ENCODE measurements around the gene GATA5.

The GATA5 gene

DNA sequence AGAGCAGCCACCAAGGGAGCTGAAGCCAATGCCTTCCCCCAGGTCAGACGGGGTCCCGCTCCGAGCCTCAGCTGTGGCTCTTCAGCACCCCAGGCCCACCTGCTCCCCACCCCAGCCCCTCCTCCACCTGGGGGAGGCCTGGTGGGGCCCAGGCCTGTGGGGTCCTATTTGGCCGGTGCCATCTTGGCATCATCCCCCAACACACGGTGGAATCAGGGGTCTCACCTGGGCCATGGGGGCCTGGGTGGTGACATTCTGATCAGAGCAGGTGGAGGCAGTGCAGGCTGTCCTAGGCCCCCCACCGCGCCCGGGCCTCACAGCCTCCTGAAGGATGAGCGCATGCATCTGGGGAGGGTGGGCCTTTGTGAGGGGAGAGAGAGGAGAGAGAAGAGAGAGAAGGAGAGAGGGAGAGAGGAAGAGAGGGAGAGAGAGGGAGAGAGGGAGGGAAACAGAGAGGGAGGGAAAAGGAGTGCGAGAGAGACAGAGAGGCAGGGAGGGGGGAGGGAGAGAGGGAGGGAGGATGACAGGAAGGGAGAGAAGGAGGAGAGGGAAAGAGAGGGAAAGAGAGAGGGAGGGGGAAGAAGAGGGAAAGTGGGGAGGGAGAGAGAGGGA lies 24.5 kb downstream of the GATA5 start:
- DNase-seq, result no peak

DNA sequence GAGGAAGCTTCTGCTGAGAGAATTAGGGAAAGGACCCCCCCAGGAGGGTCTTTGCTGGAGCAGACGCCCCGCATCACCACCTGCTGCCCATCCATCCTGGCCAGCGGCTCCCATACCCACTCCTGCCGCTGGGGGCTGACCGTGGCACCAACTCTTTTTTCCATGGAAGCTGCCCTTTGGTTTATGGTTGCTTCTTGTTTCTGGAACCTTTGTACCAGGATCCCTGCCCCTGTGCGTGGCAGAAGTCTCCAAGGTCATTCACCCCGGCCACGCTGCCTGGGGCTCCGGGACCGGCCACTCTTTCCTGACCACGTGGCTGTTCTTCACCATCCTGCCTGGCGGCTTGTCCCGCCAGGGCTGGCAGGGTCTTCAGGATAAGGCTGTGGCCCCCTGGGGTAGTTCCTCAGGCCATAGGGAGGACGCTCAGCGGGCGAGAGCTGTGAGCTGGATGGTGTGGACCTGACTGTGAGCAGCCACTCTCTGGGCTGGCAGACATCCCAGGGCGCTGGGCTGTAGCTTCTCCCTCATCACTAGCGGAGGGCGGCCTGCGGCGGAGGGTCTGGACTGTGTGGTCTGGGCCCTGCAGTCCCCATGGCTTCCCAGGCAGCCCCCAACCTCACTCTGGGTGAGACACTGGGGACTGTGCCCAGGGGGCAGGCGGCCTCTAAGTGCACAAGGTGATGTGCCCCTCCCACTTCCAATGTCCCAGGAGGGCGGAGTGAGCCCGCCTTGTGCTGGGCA lies 25.7 kb downstream of the GATA5 start:
- DNase-seq, result no peak

DNA sequence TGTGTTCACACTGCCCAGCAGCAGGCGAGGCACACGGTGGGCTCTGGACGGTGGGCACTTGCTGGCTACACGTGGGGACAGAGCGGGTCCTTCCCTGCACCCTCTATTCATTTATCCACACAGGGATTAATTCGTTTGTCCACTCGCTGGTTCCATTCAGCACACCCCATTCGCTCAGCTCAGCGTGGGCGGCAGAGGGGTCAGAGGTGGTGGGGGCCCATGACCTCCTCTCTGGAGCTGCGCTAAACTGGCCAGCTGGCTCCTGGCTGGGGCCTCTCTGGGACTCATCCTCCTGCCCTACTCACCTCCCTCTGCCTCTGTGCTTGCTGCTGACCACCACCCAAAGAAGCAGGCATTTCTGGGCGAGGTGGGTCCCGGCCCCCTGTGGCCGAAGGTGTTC lies 27.0 kb downstream of the GATA5 start:
- DNase-seq, result no peak

DNA sequence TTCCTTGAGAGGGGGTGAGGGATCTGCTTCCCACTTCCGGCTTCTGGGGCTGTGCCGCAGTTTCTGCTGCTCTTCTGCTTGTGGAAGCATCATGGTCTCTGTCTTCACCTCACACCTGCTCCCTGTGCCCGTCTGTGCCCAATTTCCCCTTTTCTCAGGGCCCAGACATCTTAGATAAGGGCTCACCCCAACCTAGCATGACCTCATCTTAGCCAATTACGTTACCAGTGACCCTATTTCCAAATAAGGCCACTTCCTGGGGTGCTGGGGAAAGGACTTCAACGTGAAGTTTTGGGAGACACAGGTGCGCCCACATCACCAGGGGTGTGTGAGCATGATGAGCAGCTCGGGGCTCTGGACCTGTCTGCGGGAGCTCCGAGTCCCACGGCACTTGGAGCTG lies 27.8 kb downstream of the GATA5 start:
- DNase-seq, result no peak

DNA sequence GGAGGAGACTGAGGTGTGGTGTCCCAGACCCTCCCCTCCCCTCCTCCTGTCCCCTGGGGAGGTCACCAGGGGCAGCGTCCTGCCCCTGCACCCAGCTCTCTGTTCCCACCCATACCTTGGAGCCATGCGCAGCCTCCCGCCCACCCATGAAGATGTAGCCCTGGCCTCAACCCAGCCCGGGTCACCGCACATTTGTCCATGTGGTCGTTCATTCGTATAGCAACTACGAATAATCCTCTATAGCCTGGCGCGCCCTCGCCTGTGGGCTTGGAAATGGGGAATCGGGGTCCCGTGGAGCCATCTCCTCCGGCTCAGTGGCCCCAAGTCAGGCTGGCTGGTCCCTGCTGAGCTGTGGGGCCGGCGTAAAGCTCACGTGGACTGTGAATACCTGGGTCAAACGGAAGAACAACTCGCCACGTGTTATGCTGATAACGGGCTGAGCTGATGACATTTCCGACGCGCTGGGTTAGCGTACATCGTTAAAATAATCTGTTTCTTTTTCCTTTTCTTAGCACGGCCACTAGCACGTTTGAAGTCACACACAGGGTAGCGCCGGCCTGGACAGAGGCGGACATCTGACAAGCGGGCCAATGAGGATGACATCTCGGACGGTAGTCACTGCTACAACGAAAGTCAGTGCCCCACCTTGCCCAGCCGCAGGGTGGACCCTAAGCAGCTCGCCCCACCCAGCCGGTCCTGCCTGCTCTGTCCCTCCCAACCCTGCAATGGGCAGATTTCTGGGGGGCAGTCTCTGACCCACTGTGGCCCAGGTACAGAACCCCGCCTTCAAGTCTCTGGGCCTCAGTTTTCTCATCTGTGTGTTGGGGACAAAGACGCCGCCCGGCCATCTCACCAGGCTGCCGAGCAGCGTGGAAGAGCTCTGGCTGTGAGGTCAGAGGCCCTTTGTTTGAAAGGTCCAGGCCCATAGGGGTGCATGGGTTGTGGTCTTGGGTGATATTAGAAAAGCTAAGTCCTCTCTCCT lies 28.6 kb downstream of the GATA5 start:
- no peak for DNase-seq

DNA sequence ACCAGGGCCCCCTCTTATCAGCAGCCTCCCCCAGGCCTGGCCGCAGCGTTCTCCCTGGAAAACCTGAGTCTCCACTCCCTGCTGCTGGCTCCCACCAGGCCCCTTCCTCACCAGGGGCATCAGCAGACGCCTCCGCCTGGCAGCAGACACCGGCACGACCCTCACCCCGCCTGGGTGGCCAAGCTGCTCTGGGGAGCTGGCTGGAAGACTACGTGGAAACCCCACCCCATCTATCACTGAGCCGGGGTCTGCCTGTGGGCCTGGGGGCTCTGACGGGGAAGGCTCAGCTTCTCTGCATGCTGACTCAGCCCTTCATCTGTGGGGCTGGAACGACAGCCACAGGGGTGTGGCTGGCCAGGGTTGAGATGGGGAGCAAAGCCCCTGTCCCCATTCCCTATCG lies 29.3 kb downstream of the GATA5 start:
- no peak for DNase-seq

DNA sequence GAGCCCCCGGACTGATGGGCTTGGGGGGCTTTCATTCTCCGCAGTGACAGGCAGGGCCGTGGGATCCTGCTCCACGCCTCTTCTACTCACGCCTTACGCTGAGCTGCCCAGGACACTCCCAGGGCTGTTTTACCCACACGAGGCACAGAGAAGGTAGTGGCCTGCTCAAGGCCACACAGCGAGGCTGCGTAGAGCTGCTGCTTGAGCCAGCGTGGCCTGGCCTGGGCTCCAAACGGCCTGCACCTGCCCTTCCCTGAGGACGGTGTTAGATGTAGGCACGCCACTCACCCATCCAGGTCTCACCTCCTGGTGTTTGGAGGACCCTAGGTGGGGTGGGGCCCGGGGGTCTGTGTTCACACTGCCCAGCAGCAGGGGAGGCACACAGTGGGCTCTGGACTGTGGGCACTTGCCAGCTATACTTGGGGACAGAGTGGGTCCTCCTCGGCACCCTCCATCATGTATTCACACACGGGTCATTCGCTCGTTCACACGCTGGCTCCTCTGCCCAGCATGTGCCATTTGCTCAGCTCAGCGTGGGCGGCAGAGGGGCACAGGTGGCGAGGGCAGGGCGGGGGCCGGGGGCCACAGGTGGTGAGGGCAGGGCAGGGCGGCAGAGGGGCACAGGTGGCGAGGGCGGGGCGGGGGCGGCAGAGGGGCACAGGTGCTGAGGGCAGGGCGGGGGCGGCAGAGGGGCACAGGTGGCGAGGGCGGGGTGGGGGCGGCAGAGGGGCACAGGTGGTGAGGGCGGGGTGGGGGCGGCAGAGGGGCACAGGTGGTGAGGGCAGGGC lies 30.0 kb downstream of the GATA5 start:
- no peak for DNase-seq

DNA sequence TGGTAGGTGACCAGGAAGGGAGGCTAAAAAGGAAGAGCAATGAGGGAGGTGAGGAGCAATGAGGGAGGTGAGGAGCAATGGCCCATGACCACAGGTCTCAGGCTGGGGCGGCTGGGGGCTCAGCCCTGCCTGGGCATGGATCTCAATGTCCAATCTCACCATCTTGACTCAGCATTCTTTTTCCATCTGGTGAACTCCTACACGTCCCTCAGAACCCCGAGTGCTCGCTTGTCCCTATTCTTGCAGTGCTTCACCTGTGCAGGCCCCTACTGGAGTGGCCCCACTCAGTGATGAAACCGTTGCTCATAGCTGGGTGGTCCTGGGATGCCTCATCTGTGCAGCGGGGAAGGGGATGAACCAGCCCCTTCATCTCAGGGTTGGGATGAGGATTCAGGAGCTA lies 31.5 kb downstream of the GATA5 start:
- no peak for DNase-seq

DNA sequence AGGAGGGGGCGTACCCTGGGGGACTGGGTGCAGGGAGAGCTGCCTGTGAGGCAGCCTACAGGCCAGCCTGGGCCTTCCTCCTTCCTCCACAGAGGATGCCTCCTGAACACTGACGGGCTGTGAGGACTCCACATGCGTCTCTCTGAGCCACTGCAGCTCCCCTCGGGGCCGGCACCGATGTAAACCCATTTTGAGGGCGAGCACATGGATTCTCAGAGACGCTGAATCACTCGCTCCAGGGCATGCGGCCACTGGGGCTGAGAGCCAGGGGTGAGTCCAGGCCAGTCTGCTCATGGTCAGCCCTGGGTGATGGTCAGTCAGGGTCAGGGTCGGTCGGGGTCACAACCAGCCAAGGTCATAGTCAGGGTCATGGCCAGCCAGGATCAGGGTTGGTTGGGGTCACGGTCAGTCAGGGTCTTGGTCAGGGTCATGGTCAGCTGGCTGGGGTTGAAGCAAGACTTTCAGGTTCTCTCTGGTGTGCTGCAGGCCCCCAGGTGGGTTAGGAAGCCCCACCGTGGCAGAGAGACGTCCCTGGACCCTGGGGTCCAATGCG lies 33.7 kb downstream of the GATA5 start:
- DNase-seq, result no peak

DNA sequence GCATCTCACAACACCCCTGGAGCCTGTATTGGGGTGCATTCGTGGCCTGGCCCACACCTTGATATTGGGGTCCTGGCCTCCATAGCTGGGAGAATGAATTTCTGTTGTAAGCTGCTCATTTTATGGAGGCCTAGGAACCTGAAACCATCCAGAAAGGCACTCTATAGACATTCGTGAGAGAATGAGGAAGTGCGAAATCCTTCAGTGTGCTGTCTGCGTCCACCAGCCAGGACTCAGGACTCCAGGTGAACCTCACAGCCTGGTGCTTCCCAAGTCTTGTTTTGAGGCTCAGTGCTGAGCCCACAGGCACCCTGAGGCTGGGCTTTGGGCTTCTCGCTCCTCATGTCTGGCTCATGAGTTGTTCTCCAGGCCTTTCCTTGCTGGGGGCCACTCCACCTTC lies 36.6 kb downstream of the GATA5 start:
- no peak for DNase-seq

DNA sequence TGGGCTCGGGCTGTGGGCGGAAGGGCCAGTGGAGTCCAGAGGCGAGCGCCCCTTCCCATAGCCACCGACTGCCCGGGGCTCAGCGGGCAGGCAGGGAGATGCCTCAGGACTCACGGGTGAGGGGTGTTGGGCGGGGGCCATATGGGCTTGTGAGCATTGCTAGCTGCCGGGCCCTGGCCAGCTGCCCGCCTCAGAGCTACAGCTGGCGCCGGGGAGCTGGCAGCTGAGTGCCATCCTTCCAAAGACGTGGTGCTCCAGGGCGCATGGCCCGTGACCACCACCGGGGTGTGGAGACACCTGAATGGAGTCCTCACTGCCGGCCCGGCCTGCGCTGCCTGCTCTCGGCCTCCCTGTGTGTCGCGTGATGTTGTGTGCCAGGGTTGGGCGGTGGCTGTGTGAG lies 37.9 kb downstream of the GATA5 start:
- no peak for DNase-seq

DNA sequence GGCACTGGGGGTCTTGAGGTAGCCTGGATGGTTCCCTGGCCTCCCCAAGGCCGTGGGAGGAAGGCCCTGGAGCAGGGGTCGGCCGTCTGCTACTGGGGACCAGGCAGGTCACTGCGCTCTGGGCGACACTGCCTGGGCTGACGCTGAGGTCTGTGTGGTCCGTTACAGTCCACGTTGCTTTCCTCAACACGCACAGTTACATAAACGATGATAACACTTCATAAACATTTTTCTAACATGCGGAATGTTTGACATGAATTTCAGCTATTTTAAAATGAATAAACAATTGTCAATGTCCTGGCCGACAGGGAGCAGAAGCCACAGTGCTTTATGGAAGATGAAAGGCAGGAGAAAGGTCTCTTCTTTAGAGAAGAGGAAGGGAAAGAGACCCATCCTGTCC lies 38.3 kb downstream of the GATA5 start:
- DNase-seq, result no peak

DNA sequence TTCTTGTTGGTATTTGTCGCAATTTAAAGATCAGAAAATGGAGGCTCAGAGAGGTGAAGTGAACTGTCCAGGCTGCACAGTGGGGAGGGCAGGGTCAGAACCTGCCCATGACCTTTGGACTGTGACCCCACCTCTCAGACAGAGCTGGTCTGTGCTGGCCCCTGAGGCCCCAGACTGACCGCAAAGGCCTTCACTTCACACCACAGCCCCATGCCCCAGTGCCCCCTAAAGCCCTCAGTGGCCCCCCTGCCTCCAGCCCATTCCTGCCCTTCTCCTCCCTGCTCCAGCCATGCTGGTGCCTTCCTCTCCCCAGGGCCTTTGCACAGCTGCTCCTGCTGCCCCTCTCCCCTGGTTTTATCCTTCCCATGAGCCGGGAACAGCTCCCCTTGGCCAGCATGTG lies 39.1 kb downstream of the GATA5 start:
- no peak for DNase-seq

DNA sequence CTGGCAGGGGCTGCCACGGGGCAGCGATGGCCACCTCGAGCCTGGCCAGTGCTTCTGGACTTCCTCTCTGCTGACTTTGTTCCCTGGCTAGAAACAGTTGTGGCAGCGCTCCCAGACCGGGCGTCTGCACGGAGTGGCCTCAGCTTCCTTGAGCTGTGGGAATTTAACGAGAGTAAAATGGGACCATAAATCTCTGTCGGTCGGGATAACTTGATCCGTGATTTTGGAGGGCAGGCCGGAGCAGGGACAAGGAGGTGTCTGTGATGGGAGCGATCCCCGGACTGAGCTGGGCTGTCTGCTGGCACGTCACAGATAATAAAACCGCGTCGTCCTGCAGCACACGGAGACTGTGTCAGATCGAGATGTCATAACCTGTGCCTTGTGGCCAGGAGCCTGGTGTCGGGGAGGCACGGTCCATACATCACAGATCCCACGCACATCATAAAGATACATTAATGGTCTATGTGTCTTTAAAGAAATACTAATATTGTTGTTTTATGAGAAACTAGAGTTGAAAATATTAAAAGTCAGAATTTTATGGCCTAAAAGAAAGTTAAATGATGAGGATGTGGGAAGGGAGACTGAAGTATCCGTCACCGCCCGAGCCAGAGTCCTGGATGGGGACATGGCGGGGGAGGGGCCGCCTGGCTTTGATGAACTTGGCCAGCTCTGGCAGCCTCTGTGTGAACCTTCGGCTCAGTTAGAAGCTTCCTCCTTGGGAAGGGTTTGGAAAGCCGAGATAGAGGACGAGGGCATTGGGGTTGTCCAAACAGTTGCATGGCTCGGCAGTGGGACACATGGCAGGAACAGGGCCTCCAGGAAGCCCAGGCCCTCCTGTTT lies 41.9 kb downstream of the GATA5 start:
- DNase-seq, result no peak

DNA sequence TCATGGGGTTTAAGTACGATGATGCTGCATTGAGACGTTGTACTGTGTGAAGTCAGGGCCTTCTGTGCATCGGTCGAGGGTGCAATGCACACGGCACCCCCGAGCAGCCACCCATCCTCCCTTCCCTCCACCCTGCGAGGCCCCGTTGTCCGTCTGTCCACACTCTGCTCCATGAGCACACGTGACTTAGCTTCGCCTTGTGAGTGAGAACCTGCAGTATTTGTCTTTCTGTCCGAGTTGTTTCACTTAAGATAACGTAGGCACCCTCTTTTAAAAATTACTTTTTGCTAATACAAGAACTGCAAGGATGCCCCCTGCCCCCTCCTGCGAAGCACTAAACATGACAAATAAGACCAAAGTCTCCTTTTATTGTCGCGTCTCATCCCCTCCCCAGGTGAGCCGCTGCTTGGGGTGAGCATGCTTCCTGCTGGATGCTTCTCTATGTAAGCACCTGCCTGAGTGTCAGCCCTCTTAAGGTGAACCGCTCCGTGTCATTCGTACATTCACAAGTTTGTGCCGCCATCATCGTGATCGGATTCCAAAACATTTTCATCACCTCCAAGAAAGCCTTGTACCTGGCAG lies 44.8 kb downstream of the GATA5 start:
- no peak for DNase-seq

DNA sequence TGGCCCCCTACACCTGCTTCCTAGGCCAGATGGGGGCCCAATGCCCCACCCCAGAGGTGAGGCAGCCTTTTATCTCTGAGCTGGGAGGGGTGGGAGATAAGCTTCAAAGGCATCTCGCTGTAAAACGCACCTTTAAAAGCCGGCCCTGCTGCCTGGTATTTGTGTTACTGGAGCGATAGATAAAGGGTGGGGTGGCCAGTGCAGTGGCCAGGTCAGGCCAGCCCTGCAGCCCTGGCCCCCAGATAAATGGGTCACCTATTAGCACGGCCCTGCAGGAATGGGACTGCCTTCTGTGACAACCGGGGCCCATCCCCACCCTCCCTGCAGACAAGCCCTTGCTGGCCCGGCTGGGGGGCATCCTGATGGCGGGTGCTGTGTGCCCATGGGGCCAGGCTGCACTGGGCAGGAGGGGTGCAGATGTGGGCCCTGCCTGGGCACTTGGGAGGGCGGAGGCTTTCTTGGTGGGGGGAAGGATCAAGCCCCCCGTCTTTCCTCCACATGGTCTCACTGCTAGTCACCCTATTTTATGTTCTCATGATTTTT lies 45.4 kb downstream of the GATA5 start:
- no peak for DNase-seq

DNA sequence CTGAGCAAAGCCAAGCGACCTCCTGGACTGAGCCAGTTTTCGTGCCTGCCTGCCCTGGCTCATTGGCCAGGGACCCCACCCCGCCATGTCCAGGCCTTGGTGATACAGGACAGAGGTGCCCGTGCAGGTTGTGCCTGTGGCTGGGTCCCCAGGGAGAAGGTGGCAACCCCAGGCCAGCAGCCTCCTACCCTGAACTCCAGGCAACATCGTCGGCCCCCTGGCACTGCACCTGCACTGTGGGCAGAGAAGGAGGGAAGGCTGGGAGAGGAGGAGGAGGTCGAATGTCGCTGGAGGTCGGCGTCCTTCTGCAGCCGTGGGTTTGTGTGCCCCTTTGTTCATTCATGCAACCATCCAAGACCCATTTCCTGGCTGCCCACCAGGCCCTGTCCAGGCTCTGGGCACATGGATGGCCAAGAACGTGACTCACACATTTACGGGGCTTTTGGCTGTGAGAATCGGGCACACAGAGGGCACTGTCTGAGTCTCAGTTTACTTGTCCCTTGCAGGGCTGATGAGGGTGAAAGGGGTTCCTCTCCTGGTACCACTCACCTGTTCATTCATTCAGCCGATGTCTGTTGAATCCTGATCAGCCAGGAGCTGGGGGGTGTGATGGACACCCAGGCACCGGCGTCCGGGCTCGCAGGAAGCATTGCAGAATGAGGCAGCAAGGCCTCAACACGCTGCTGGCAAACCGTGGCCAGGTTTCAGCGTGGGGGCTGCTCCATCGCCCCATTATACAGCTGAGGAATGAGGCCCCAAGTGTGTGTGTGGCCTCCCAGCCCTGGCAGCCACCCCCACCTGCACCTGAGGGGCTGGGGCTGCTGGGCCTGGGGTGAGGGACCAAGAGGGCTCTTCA lies 46.1 kb downstream of the GATA5 start:
- DNase-seq, result no peak

DNA sequence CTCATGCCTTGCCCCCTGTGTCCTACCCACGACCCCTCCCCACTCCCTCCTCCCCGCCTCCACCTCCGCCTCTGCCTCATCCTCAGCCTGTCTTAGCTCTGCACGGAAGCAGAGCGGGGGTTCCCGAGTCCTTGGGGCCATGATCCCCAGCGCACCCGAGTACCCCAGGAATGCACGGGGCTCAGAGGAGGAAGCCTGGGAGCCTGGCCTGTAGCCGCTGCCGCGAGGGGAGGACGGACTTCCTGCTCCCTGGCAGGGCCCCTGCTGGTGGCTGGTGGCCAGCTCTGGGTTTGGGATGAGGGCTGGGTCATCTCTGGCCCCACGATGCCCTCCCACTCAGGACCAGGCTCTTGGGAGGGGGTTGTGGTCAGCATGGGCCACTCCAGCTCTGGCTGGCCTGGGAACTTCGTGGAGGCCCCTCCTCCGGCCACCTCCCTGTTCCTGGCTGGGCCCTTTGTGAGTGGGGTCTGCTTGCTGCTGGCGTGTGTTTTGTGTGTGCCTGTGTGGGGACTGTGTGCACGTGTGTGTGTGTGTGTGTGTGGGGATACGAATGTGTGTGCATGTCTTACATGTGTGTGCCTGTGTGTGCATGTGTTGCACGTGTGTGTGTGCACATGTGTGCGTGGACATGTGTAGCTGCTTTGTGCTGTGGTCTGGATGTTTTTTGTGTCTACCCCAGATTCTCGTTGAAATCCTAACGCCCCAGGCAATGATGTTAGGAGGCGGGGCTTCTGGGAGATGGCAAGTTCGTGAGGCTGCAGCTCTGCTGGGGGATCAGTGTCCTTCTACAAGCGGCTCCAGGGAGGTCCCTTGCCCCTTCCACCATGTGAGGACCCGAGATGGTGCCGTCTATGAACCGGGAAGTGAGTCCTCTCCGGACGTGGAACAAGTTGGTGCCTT lies 47.1 kb downstream of the GATA5 start:
- no peak for DNase-seq

DNA sequence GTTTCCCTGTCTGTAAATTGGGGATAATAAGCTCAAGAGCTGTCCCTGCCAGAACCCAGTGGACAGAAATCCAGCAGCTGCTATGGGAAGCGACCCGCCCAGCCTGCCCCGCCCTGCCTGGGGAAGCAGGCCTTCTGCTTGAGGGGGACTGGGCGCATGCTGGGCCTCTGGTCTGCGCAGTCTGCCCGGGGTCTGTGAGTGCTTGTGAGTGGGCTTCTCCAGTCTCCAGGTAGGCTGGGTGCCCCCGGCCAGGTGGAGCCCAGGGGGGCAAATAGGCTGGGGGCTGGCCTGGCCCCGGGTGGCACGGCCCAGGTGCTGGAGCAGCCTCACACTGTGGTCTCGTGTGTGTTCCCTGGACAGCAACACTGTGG lies 47.8 kb downstream of the GATA5 start:
- no peak for DNase-seq

All from activated T-cell treated with anti-CD3 and anti-CD28 coated beads, Interleukin-2, amount 50 U/mL, for 48 hours (primary cell).